Coronary artery (tissue), 2 donors: ENCODE data around the gene DOCK9.

Experiments used
- DNase-seq: peaks from one replicate; pipeline ENCODE4 v3.0.0-alpha.2; 2017; ENCODE audit warnings: low spot score
- H3K27ac ChIP-seq, 2 donors: fragments of 200-600 bp; sonication (generic); one replicate each; pipeline ENCODE4 v1.5.1; 2016 to 2019
- H3K4me3 ChIP-seq: fragments of 200-600 bp; sonication (generic); 2 replicates; pipeline ENCODE4 v1.5.1; 2016; ENCODE audit warnings: mild to moderate bottlenecking, moderate library complexity
- TF ChIP-seq, protein P1 (sequence below): fragments of 200-600 bp; sonication (generic); IDR thresholded peaks from one replicate; pipeline ENCODE4 v1.5.1; 2019; ENCODE audit warnings: antibody characterized with exemption

The DOCK9 gene

DNA sequence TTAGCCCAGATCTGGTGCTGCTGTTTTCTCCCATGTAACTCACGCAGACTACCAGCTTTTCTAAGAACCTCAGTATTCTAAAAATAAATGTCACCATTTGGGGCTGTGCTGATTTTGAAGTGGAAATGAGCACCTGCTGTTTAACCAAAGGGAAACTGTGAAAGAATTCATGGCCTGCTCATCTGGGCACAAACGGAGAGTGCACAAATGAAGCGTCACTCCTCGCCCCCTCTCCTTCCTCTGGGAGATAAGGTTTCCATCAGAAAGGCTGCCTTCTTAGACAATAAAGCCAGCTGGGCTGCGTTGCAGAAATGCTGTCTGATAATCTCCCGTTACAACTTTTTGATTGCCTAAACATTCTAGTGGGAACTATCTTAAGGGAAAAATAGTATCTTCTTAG lies 151.7 kb downstream of the DOCK9 start:
- DNase-seq = no peak
- H3K4me3 ChIP-seq = no peak overlapping the region
- TF ChIP-seq, protein P1, sequence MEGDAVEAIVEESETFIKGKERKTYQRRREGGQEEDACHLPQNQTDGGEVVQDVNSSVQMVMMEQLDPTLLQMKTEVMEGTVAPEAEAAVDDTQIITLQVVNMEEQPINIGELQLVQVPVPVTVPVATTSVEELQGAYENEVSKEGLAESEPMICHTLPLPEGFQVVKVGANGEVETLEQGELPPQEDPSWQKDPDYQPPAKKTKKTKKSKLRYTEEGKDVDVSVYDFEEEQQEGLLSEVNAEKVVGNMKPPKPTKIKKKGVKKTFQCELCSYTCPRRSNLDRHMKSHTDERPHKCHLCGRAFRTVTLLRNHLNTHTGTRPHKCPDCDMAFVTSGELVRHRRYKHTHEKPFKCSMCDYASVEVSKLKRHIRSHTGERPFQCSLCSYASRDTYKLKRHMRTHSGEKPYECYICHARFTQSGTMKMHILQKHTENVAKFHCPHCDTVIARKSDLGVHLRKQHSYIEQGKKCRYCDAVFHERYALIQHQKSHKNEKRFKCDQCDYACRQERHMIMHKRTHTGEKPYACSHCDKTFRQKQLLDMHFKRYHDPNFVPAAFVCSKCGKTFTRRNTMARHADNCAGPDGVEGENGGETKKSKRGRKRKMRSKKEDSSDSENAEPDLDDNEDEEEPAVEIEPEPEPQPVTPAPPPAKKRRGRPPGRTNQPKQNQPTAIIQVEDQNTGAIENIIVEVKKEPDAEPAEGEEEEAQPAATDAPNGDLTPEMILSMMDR = no peak
- no peak overlapping the region for H3K27ac ChIP-seq

DNA sequence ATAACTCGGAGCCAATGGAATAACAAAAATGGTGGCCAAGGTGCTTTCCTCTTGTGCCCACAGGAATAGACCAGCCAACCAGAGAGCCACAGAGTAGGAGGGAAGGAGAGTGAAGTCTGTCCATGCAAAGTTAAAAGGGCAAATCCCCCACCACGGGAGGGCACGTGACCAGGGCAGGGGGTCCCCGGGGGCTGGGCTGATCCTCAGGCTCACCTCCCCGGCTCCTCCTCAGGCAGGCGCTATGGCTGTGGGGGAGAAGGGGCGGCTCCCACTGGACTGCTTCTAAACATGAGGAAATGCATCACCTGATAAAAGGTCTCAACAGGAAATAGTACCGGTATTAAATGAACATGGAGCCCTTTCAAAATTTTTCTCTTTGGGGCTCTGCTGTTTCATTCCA lies 152.2 kb downstream of the DOCK9 start:
- H3K4me3 ChIP-seq = no peak overlapping the region
- no peak for DNase-seq
- TF ChIP-seq, protein P1 = no peak
- H3K27ac ChIP-seq = no peak overlapping the region

DNA sequence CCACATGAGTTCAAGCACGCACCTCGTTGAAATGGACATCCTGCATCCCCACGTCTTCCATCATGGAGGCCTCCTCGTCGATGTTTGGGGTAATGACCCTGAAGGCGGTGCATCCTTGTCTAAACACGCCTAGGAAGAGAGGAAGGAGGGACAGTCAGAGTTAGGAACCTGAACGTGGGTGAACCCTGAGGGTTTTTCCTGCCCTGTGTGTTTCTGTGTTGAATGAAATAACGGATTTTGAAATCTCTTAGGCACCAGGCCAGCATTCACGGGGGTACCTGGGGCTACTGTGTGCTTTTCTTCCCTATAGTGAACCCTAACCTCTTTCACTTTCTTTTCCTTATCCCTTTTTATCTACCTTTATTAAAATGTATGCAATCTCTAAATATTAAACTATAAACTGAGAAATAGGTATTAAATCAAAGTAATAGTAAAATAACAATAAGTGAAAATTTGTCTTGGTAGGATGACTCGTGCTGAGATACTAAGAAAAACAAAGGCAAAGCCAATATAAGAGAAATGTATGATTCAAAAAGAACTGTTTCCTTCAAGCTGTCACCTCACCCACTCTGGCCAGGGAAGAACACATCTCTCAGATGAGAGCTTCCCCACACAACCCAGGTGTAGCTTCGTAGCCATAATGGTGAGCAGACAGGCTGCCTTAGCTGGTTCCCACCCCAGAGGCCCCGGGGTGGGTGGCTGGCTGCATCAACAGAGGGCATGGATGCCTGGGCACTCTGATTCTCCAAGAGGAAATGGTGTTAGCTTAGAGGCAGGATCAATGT lies 153.3 kb downstream of the DOCK9 start:
- DNase-seq = no peak
- H3K27ac ChIP-seq = no peak overlapping the region
- H3K4me3 ChIP-seq = no peak overlapping the region
- TF ChIP-seq, protein P1 = no peak

DNA sequence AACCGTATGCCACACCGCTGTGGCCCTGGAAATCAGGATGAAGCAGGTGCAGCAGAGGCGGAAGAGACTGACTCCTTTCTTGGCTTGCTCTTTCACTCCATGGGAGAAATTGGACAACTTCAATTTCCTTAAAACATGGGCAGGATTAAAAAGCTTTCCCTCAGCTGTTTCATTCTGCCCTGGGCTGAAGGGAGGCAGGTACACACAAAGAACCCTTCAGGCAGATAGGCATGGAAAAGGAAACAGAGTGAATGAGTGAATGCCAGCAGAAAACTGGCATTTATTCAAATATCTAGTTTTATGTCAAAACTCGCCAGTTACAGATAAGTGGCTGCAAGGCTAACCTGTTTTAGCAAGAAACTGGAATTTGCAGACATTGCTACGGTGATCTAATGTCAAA lies 154.4 kb downstream of the DOCK9 start:
- no peak for DNase-seq
- Histone ChIP-seq H3K4me3 (no peak overlapping the region), H3K27ac (no peak overlapping the region)
- TF ChIP-seq, protein P1 = no peak

DNA sequence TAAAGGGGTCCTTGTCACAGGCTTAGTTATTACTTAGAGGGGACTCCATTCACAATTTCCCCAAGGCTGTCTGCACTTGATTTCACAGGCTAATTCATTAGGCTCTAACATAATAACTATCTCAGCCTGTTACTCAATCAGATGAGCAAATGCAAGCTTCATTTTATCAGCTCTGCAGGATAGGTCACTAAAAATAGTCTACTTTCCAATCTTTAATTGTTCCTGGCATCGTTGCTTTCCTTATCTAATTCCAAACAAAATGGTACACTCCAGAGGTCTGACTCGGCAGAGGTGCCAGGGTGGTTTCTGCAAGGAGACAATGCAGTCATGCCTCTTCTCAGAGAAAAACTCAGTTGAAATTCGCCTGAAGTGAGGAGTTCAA lies 155.6 kb downstream of the DOCK9 start:
- H3K27ac ChIP-seq = peak overlapping the region in 1 of 2 donors; percentile 28

DNA sequence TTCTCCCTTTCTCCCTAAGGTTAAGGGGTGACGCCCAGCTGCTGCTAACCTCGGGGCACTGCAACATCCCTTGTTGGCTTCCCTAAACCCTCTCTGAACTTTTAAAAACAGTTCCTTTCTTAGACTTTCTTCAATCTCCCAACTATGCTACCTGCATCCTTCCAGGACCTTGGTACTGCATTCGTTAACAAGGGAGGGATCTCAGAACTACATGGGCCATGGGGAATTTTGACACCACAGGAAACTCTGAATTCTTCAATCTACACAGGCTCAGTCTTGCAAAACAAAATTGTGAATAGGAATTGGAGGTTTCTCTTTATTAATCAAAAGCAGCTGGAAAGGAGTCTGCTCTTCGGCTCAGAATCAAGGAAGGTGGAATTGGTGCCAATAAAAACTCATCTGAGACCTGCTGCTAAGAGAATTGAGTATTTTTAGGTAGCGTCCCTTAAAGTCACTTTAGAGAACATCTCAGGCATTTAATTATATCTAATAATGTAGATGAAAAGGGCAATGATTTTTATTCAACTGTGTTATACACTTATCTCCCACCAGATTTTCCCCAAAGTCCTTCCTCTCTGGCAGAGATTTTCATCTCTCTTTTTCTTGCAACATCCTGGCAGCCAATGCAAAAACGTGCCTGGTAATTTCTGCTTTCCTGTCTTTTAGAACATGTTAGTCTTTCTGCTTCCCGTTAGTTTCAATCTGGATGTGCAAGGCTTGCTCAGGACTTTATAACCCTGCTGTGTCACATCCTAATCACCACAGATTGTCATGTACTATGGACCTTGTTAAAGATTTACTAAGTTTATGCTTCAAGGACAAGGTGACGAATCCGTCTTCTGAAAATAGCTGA lies 156.3 kb downstream of the DOCK9 start:
- TF ChIP-seq, protein P1 = no peak
- no peak for DNase-seq
- Histone ChIP-seq H3K4me3 (no peak overlapping the region), H3K27ac (peak overlapping the region in 1 of 2 donors; percentile 68)

More for the DNA sequence above, 155.6 kb downstream of the DOCK9 start:
- TF ChIP-seq, protein P1 = no peak
- no peak overlapping the region for H3K4me3 ChIP-seq
- DNase-seq = no peak
